Breast epithelium (tissue), 3 donors: ENCODE data around the gene MAP2K6.

Experiments
- POLR2A ChIP-seq: fragments of 450-650 bp; IDR thresholded peaks from one replicate; pipeline ENCODE4 v1.6.1; 2016; ENCODE audit warnings: antibody characterized with exemption, mild to moderate bottlenecking, moderate library complexity
- POLR2AphosphoS5 ChIP-seq, 3 donors: sonication (generic); formaldehyde crosslinking; IDR thresholded peaks; one replicate each; pipeline ENCODE4 v1.6.1; 2017; ENCODE audit warnings: antibody characterized with exemption in 3 of 3
- TF ChIP-seq, protein P1 (sequence below), 3 donors: fragments of 450-650 bp; IDR thresholded peaks; one replicate each; pipeline ENCODE4 v1.5.1; 2016 to 2017; ENCODE audit warnings: antibody characterized with exemption in 3 of 3, mild to moderate bottlenecking in 3 of 3, moderate library complexity in 3 of 3

- TF ChIP-seq POLR2AphosphoS5 (IDR thresholded peaks at IDR 0.05) (no peak), POLR2A (no peak)
- TF ChIP-seq, protein P1, sequence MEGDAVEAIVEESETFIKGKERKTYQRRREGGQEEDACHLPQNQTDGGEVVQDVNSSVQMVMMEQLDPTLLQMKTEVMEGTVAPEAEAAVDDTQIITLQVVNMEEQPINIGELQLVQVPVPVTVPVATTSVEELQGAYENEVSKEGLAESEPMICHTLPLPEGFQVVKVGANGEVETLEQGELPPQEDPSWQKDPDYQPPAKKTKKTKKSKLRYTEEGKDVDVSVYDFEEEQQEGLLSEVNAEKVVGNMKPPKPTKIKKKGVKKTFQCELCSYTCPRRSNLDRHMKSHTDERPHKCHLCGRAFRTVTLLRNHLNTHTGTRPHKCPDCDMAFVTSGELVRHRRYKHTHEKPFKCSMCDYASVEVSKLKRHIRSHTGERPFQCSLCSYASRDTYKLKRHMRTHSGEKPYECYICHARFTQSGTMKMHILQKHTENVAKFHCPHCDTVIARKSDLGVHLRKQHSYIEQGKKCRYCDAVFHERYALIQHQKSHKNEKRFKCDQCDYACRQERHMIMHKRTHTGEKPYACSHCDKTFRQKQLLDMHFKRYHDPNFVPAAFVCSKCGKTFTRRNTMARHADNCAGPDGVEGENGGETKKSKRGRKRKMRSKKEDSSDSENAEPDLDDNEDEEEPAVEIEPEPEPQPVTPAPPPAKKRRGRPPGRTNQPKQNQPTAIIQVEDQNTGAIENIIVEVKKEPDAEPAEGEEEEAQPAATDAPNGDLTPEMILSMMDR (IDR thresholded peaks at IDR 0.05): no peak
Measured at GRCh38 chr17:69547947-69548346, 133.4 kb downstream of the MAP2K6 start.
